WTC11 (cell line): ENCODE data around the gene UBE2D2. TPM values are rescaled to one million over a fixed set of nuclear protein-coding genes. Genes with fewer than 3 reads are reported as not detected.

Experiments used
- ATAC-seq: fragments of 200-7000 bp; cut with Tn5 transposase; 2 replicates; pipeline ENCODE4 v1.10.0; 2021; ENCODE audit warnings: mild to moderate bottlenecking, moderate library complexity
- CTCF ChIA-PET: fragments of 300-600 bp; sonication (Branson Sonifier 250); formaldehyde crosslinking; loops from one replicate; lab custom pipeline; 2021; ENCODE audit warnings: antibody characterized with exemption; lab: Charles Lee
- POLR2A ChIA-PET: fragments of 350-600 bp; sonication (Branson Sonifier 250); formaldehyde crosslinking; loops from one replicate; lab custom pipeline; 2021; ENCODE audit warnings: antibody characterized with exemption; lab: Charles Lee
- DNase-seq: peaks from one replicate; pipeline ENCODE4 v3.0.0; 2021; ENCODE audit warnings: low spot score
- H3K27ac Mint-ChIP-seq: 2 replicates; pipeline ENCODE4 v1.8.0; 2021; ENCODE audit warnings: mixed read lengths
- H3K27me3 Mint-ChIP-seq: 2 replicates; pipeline ENCODE4 v1.8.0; 2021; ENCODE audit warnings: low read depth, mild to moderate bottlenecking, moderate library complexity, mixed read lengths
- H3K36me3 Mint-ChIP-seq: 2 replicates; pipeline ENCODE4 v1.8.0; 2021; ENCODE audit warnings: mixed read lengths
- H3K4me1 Mint-ChIP-seq: 2 replicates; pipeline ENCODE4 v1.8.0; 2022; ENCODE audit warnings: mixed read lengths
- H3K4me3 Mint-ChIP-seq: 2 replicates; pipeline ENCODE4 v1.8.0; 2021; ENCODE audit warnings: mild to moderate bottlenecking, moderate library complexity, mixed read lengths
- H3K9me3 Mint-ChIP-seq: 2 replicates; pipeline ENCODE4 v1.8.0; 2021; ENCODE audit warnings: mixed read lengths
- AFF4 ChIP-seq: sonication (generic); formaldehyde crosslinking; IDR thresholded peaks from 2 replicates; pipeline ENCODE4 v1.8.1; 2023; ENCODE audit warnings: mild to moderate bottlenecking, missing genetic modification reagents, borderline replicate concordance
- ATF2 ChIP-seq: sonication (generic); formaldehyde crosslinking; IDR thresholded peaks from 2 replicates; pipeline ENCODE4 v1.8.1; 2022; ENCODE audit warnings: low read depth, missing genetic modification reagents, borderline replicate concordance
- E2F5 ChIP-seq: sonication (generic); formaldehyde crosslinking; IDR thresholded peaks from 2 replicates; pipeline ENCODE4 v1.8.1; 2022; ENCODE audit warnings: mild to moderate bottlenecking, moderate library complexity, missing genetic modification reagents
- ESRRA ChIP-seq: sonication (generic); formaldehyde crosslinking; IDR thresholded peaks from 2 replicates; pipeline ENCODE4 v1.8.1; 2022; ENCODE audit warnings: mild to moderate bottlenecking, missing genetic modification reagents, borderline replicate concordance
- FOXP1 ChIP-seq: sonication (generic); formaldehyde crosslinking; IDR thresholded peaks from 2 replicates; pipeline ENCODE4 v1.8.0; 2022; ENCODE audit warnings: missing genetic modification reagents, mild to moderate bottlenecking, moderate library complexity, borderline replicate concordance
- JAZF1 ChIP-seq: fragments of 250-450 bp; sonication (Bioruptor Pico); IDR thresholded peaks from 2 replicates; pipeline ENCODE4 v1.9.0; 2021; ENCODE audit warnings: moderate library complexity, mild to moderate bottlenecking, inconsistent platforms
- KAT7 ChIP-seq: sonication (generic); formaldehyde crosslinking; IDR thresholded peaks from 2 replicates; pipeline ENCODE4 v1.8.1; 2023; ENCODE audit warnings: missing genetic modification reagents, mild to moderate bottlenecking, borderline replicate concordance
- PRRX2 ChIP-seq: fragments of 250-450 bp; sonication (Bioruptor Pico); IDR thresholded peaks from 2 replicates; pipeline ENCODE4 v1.8.0; 2021; ENCODE audit warnings: mild to moderate bottlenecking
- RORB ChIP-seq: fragments of 250-450 bp; sonication (Bioruptor Pico); IDR thresholded peaks from 2 replicates; pipeline ENCODE4 v1.9.0; 2021; ENCODE audit warnings: mild to moderate bottlenecking
- SOX15 ChIP-seq: fragments of 250-450 bp; sonication (Bioruptor Pico); IDR thresholded peaks from 2 replicates; pipeline ENCODE4 v1.9.0; 2021; ENCODE audit warnings: mild to moderate bottlenecking
- SP1 ChIP-seq: sonication (generic); formaldehyde crosslinking; conservative IDR thresholded peaks from 2 replicates; pipeline ENCODE4 v1.8.1; 2022; ENCODE audit warnings: missing genetic modification reagents
- TCF7 ChIP-seq: sonication (generic); formaldehyde crosslinking; IDR thresholded peaks from 2 replicates; pipeline ENCODE4 v1.8.0; 2022; ENCODE audit warnings: mild to moderate bottlenecking, low read depth, missing genetic modification reagents, moderate library complexity
- ZNF263 ChIP-seq: sonication (generic); formaldehyde crosslinking; IDR thresholded peaks from 2 replicates; pipeline ENCODE4 v1.8.1; 2022; ENCODE audit warnings: low read depth, mild to moderate bottlenecking, moderate library complexity, missing genetic modification reagents
- ZNF423 ChIP-seq: fragments of 250-450 bp; sonication (Bioruptor Pico); IDR thresholded peaks from 2 replicates; pipeline ENCODE4 v2.1.2; 2022; ENCODE audit warnings: mild to moderate bottlenecking, moderate library complexity
- ZNF671 ChIP-seq: fragments of 250-450 bp; sonication (Bioruptor Pico); IDR thresholded peaks from 2 replicates; pipeline ENCODE4 v1.8.0; 2021; ENCODE audit warnings: mild to moderate bottlenecking
- total RNA-seq: library from RNA; stranded (reverse); gene quantifications from 3 replicates; pipeline ENCODE4 v1.2.3, GENCODE V29; 2021
- TF ChIP-seq, protein P1 (sequence below): sonication (generic); formaldehyde crosslinking; IDR thresholded peaks from 2 replicates; pipeline ENCODE4 v1.8.1; 2023; ENCODE audit warnings: mild to moderate bottlenecking, moderate library complexity, missing genetic modification reagents
- TF ChIP-seq, protein P2 (sequence below): sonication (generic); formaldehyde crosslinking; IDR thresholded peaks from 2 replicates; pipeline ENCODE4 v1.8.0; 2022; ENCODE audit warnings: mild to moderate bottlenecking, missing genetic modification reagents
- TF ChIP-seq, protein P3 (sequence below): sonication (generic); formaldehyde crosslinking; IDR thresholded peaks from 2 replicates; pipeline ENCODE4 v1.8.0; 2022; ENCODE audit warnings: mild to moderate bottlenecking, missing genetic modification reagents
- TF ChIP-seq, protein P4 (sequence below): fragments of 250-450 bp; sonication (Bioruptor Pico); IDR thresholded peaks from 2 replicates; pipeline ENCODE4 v1.9.0; 2021; ENCODE audit warnings: mild to moderate bottlenecking

Gene UBE2D2
- total RNA-seq, 1 experiment from 2014 or later: 183 TPM

GRCh38 chr5:139651853-139652787 lies 91.0 kb downstream of the UBE2D2 start (continued):
- no peak for TF ChIP-seq E2F5 (CRISPR knock-in tag)
- TF ChIP-seq TCF7 (CRISPR knock-in tag): no peak
- TF ChIP-seq, protein P1, sequence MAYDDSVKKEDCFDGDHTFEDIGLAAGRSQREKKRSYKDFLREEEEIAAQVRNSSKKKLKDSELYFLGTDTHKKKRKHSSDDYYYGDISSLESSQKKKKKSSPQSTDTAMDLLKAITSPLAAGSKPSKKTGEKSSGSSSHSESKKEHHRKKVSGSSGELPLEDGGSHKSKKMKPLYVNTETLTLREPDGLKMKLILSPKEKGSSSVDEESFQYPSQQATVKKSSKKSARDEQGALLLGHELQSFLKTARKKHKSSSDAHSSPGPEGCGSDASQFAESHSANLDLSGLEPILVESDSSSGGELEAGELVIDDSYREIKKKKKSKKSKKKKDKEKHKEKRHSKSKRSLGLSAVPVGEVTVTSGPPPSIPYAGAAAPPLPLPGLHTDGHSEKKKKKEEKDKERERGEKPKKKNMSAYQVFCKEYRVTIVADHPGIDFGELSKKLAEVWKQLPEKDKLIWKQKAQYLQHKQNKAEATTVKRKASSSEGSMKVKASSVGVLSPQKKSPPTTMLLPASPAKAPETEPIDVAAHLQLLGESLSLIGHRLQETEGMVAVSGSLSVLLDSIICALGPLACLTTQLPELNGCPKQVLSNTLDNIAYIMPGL (CRISPR knock-in tag): no peak
- TF ChIP-seq ATF2: no peak
- TF ChIP-seq, protein P2, sequence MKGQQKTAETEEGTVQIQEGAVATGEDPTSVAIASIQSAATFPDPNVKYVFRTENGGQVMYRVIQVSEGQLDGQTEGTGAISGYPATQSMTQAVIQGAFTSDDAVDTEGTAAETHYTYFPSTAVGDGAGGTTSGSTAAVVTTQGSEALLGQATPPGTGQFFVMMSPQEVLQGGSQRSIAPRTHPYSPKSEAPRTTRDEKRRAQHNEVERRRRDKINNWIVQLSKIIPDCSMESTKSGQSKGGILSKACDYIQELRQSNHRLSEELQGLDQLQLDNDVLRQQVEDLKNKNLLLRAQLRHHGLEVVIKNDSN (CRISPR knock-in tag): no peak
- no peak for TF ChIP-seq KAT7 (CRISPR knock-in tag)
- TF ChIP-seq ESRRA (CRISPR knock-in tag): no peak
- TF ChIP-seq PRRX2: no peak
- TF ChIP-seq SP1 (CRISPR knock-in tag): no peak
- TF ChIP-seq JAZF1 (CRISPR knock-in tag): no peak
- TF ChIP-seq, protein P3, sequence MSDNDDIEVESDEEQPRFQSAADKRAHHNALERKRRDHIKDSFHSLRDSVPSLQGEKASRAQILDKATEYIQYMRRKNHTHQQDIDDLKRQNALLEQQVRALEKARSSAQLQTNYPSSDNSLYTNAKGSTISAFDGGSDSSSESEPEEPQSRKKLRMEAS (CRISPR knock-in tag): no peak
- no peak for TF ChIP-seq RORB (CRISPR knock-in tag)

GRCh38 chr5:139652788-139653241 lies 91.7 kb downstream of the UBE2D2 start:
- TF ChIP-seq FOXP1 (CRISPR knock-in tag) (no peak), SP1 (CRISPR knock-in tag) (no peak), SOX15 (CRISPR knock-in tag) (no peak), ZNF423 (CRISPR knock-in tag) (no peak), ZNF671 (CRISPR knock-in tag) (no peak), AFF4 (no peak), ZNF263 (CRISPR knock-in tag) (no peak), E2F5 (CRISPR knock-in tag) (no peak)
- TF ChIP-seq, protein P4, sequence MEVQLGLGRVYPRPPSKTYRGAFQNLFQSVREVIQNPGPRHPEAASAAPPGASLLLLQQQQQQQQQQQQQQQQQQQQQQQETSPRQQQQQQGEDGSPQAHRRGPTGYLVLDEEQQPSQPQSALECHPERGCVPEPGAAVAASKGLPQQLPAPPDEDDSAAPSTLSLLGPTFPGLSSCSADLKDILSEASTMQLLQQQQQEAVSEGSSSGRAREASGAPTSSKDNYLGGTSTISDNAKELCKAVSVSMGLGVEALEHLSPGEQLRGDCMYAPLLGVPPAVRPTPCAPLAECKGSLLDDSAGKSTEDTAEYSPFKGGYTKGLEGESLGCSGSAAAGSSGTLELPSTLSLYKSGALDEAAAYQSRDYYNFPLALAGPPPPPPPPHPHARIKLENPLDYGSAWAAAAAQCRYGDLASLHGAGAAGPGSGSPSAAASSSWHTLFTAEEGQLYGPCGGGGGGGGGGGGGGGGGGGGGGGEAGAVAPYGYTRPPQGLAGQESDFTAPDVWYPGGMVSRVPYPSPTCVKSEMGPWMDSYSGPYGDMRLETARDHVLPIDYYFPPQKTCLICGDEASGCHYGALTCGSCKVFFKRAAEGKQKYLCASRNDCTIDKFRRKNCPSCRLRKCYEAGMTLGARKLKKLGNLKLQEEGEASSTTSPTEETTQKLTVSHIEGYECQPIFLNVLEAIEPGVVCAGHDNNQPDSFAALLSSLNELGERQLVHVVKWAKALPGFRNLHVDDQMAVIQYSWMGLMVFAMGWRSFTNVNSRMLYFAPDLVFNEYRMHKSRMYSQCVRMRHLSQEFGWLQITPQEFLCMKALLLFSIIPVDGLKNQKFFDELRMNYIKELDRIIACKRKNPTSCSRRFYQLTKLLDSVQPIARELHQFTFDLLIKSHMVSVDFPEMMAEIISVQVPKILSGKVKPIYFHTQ (CRISPR knock-in tag): no peak
- TF ChIP-seq, all 79 proteins: peak for 0
- DNase-seq (no peak), ATAC-seq (no peak)
- peak overlapping the region; percentile 33 for H3K27ac Mint-ChIP-seq
- H3K4me1 Mint-ChIP-seq: peaks cover 66% of the 10 kb centered on the region
- no peaks in the 10 kb centered on the region for H3K36me3 Mint-ChIP-seq
- no peaks in the 10 kb centered on the region for H3K27me3 Mint-ChIP-seq
- ChIA-PET POLR2A (interaction anchor here (1.2 to 1.7 kb wide), 2 partner anchors 15 to 58 kb away, joined by 4 read pairs; no protein-coding TSS in a partner anchor), CTCF (interaction anchor here (1.0 to 9.5 kb wide), 8 partner anchors 17 to 316 kb away, joined by 4 to 235 read pairs (median 8); no protein-coding TSS in a partner anchor)
- no peaks in the 10 kb centered on the region for H3K9me3 Mint-ChIP-seq
- peak overlapping the region; percentile 98 for H3K4me3 Mint-ChIP-seq
